A549 (cell line): ENCODE results near the gene TRPM6. TPM values are rescaled to one million over a fixed set of nuclear protein-coding genes. Genes with fewer than 3 reads are reported as not detected.
"Not testable (repeated sequence)": the region's sequence is repeated elsewhere in the genome, so short reads cannot be mapped to it uniquely, and the experiment has no call there.

Experiments
- ATAC-seq, 2 experiments: fragments of 200-7000 bp in 1 of 2; fragments of >200 bp in 1 of 2; cut with Nextera tagmentation in 1 of 2; cut with Tn5 transposase in 1 of 2; 3 replicates each; pipeline versions ENCODE4 v1.8.0 to v1.9.1; 2018 to 2020; ENCODE audit warnings: mild to moderate bottlenecking in 1 of 2, moderate library complexity in 1 of 2
- CTCF ChIA-PET: fragments of 300-600 bp; sonication (Branson Sonifier 250); formaldehyde crosslinking; extraction: SDS; loops from one replicate; lab custom pipeline; 2021; ENCODE audit warnings: antibody characterized with exemption, inconsistent platforms; lab: Yijun Ruan, JAX
- POLR2A ChIA-PET: fragments of 350-600 bp; formaldehyde crosslinking; extraction: SDS; loops from one replicate; lab custom pipeline; 2021; ENCODE audit warnings: antibody characterized with exemption, inconsistent platforms; lab: Yijun Ruan, JAX
- DNase-seq, 2 experiments: peaks; one replicate each; pipeline versions ENCODE4 v3.0.0 to v3.0.0-alpha.2; 2011 to 2016; ENCODE audit warnings: low read depth in 1 of 2, low spot score in 1 of 2
- FAIRE-seq: peaks from 2 replicates; lab custom pipeline; 2011; peaks lifted over from hg19 to GRCh38; lab: Jason Lieb, UNC
- H3K27ac ChIP-seq, 2 experiments: fragments of >200 bp; sonication (Bioruptor Twin); formaldehyde crosslinking; 3 replicates each; pipeline ENCODE4 v1.5.1; 2016 to 2017
- H3K4me1 ChIP-seq: fragments of >200 bp; sonication (Bioruptor Twin); formaldehyde crosslinking; 3 replicates; pipeline ENCODE4 v1.6.1; 2016
- H3K4me2 ChIP-seq: fragments of >200 bp; sonication (Bioruptor Twin); formaldehyde crosslinking; 3 replicates; pipeline ENCODE4 v1.6.1; 2016
- H3K4me3 ChIP-seq: fragments of >200 bp; sonication (Bioruptor Twin); formaldehyde crosslinking; 3 replicates; pipeline ENCODE4 v1.5.1; 2016
- H3K9me3 ChIP-seq: fragments of >200 bp; sonication (Bioruptor Twin); formaldehyde crosslinking; 3 replicates; pipeline ENCODE4 v1.6.1; 2016
- CBX2 ChIP-seq: fragments of 200-600 bp; sonication (generic); IDR thresholded peaks from 2 replicates; pipeline ENCODE4 v1.6.1; 2016; ENCODE audit warnings: low read depth, mild to moderate bottlenecking, borderline replicate concordance
- CHD2 ChIP-seq: fragments of 150-350 bp; IDR thresholded peaks from 2 replicates; pipeline ENCODE4 v1.6.1; 2014; ENCODE audit warnings: low read length; ENCODE audit not compliant: partially characterized antibody
- EP300 ChIP-seq, 2 experiments: fragments of >200 bp; sonication (Bioruptor Twin); formaldehyde crosslinking; IDR thresholded peaks; 2 replicates in 1 of 2; 3 replicates in 1 of 2; pipeline ENCODE4 v1.6.1; 2016 to 2017
- GATA3 ChIP-seq: IDR thresholded peaks from 2 replicates; pipeline ENCODE4 v1.6.1; 2012; ENCODE audit warnings: borderline replicate concordance
- HEYL ChIP-seq: fragments of 250-450 bp; sonication (Bioruptor Pico); IDR thresholded peaks from 2 replicates; pipeline ENCODE4 v1.8.0; 2021; ENCODE audit warnings: mild to moderate bottlenecking, moderate library complexity
- HOXB5 ChIP-seq: fragments of 250-450 bp; sonication (Bioruptor Pico); IDR thresholded peaks from 2 replicates; pipeline ENCODE4 v1.5.0; 2020; ENCODE audit warnings: mild to moderate bottlenecking, moderate library complexity
- PHF8 ChIP-seq: fragments of 200-600 bp; sonication (generic); IDR thresholded peaks from 2 replicates; pipeline ENCODE4 v1.6.1; 2016; ENCODE audit warnings: low read depth, mild to moderate bottlenecking, antibody characterized with exemption, moderate library complexity, borderline replicate concordance
- POLR2A ChIP-seq: IDR thresholded peaks from 2 replicates; pipeline ENCODE4 v1.6.1; 2012; ENCODE audit warnings: mild to moderate bottlenecking, low read length
- RAD21 ChIP-seq, 2 experiments: fragments of >200 bp in 1 of 2; sonication (Bioruptor Twin) in 1 of 2; formaldehyde crosslinking in 1 of 2; IDR thresholded peaks in 1 of 2; conservative IDR thresholded peaks in 1 of 2; 2 replicates in 1 of 2; 3 replicates in 1 of 2; pipeline ENCODE4 v1.6.1; 2012 to 2018; ENCODE audit warnings: inconsistent platforms in 1 of 2
- RFX5 ChIP-seq: fragments of 450-650 bp; IDR thresholded peaks from 2 replicates; pipeline ENCODE4 v1.7.1; 2014; ENCODE audit warnings: antibody characterized with exemption, mild to moderate bottlenecking, moderate library complexity
- RNF2 ChIP-seq: fragments of 200-600 bp; sonication (generic); IDR thresholded peaks from 2 replicates; pipeline ENCODE4 v1.6.1; 2016; ENCODE audit warnings: low read depth, mild to moderate bottlenecking, antibody characterized with exemption, moderate library complexity, borderline replicate concordance
- SREBF2 ChIP-seq: fragments of 450-650 bp; IDR thresholded peaks from 2 replicates; pipeline ENCODE4 v1.6.1; 2014; ENCODE audit warnings: mild to moderate bottlenecking, moderate library complexity
- ZC3H11A ChIP-seq: fragments of 450-650 bp; IDR thresholded peaks from 2 replicates; pipeline ENCODE4 v1.6.1; 2014; ENCODE audit warnings: antibody characterized with exemption, mild to moderate bottlenecking
- ZFP36 ChIP-seq: fragments of 450-650 bp; IDR thresholded peaks from 2 replicates; pipeline ENCODE4 v1.6.1; 2014; ENCODE audit warnings: borderline replicate concordance; ENCODE audit not compliant: partially characterized antibody
- WGBS: methylation state at CpG from one replicate; pipeline ENCODE4 v1.1.6; 2017; ENCODE audit errors: missing lambda C conversion rate; 5-methylcytosine and 5-hydroxymethylcytosine counted together
- polyA plus RNA-seq, 4 experiments: library from polyadenylated mRNA; depleted of rRNA in 3 of 4; stranded (reverse); fragments of >200 nt; fragmentation: RNase III in 1 of 4; extraction: RNeasy Plus Mini Kit Qiagen cat#74134 plus additional on column Dnase treatment in 1 of 4; gene quantifications; 2 replicates in 3 of 4; 3 replicates in 1 of 4; pipeline ENCODE4 v1.2.3, GENCODE V29; 2011 to 2017
- TF ChIP-seq, protein P1 (sequence below): fragments of 150-350 bp; IDR thresholded peaks from 2 replicates; pipeline ENCODE4 v1.6.1; 2014; ENCODE audit warnings: low read depth, mild to moderate bottlenecking, low read length
- TF ChIP-seq, protein P2 (sequence below): IDR thresholded peaks from 2 replicates; pipeline ENCODE4 v1.6.1; 2012
- TF ChIP-seq, protein P3 (sequence below): fragments of >200 bp; sonication (Bioruptor Twin); formaldehyde crosslinking; IDR thresholded peaks from 2 replicates; pipeline ENCODE4 v1.6.1; 2016

Gene TRPM6
- polyA plus RNA-seq, 2 of the 4 experiments (the other 2 are of a cell fraction): 1.5 to 2.1 TPM

DNA sequence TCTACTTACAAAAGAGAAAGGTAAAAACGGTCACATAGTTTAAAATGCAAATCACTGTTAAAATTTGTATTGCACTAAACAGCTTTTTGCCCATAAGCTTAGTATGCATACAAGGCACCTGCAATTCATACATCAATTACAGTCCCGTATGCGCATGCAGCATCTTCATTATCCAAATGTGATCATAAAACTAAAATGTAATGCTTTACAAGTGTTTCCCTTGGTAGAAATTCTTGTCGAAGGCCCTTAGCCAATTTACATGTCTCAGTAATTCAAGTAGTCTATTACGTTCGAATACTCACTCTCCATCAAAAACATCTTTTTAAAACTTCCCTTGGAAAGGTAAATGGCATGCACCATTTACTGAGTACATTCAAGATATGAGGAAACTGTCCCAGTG lies 32.6 kb downstream of the TRPM6 start:
- 74% methylated on average over 6 of the region's 6 CpGs for WGBS
- no peak overlapping the region for H3K27ac ChIP-seq
- ChIA-PET CTCF (interaction anchor here (0.9 kb wide), 1 partner anchor 11 kb away, joined by 4 read pairs; no protein-coding TSS in a partner anchor), POLR2A (no interaction called here)
- H3K4me3 ChIP-seq: no peak overlapping the region
- H3K4me1 ChIP-seq: peaks cover 8% of the 10 kb centered on the region; the same call in 1 of the 3 replicates
- H3K4me2 ChIP-seq: no peak overlapping the region
- ATAC-seq: no peak
- FAIRE-seq: no peak
- no peak for DNase-seq
- TF ChIP-seq CHD2 (no peak), ZFP36 (no peak), RNF2 (no peak), RAD21 (conservative IDR thresholded peaks at IDR 0.05 in 1 of 2, IDR thresholded peaks at IDR 0.05 in 1 of 2) (no peak), PHF8 (no peak), SREBF2 (no peak), CBX2 (no peak)
- TF ChIP-seq, protein P1, sequence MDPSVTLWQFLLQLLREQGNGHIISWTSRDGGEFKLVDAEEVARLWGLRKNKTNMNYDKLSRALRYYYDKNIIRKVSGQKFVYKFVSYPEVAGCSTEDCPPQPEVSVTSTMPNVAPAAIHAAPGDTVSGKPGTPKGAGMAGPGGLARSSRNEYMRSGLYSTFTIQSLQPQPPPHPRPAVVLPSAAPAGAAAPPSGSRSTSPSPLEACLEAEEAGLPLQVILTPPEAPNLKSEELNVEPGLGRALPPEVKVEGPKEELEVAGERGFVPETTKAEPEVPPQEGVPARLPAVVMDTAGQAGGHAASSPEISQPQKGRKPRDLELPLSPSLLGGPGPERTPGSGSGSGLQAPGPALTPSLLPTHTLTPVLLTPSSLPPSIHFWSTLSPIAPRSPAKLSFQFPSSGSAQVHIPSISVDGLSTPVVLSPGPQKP: no peak
- TF ChIP-seq, all 56 proteins: peak for 0
- no peaks in the 10 kb centered on the region for H3K9me3 ChIP-seq

DNA sequence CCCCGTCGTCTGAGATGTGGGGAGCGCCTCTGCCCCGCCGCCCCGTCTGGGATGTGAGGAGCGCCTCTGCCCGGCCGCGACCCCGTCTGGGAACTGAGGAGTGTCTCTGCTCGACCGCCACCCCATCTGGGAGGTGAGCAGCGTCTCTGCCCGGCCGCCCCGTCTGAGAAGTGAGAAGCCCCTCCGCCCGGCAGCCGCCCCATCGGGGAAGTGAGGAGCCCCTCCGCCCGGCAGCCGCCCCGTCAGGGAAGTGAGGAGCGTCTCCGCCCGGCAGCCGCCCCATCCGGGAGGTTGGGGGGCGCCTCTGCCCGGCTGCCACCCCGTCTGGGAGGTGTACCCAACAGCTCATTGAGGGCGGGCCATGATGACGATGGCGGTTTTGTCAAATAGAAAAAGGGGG lies 34.7 kb downstream of the TRPM6 start:
- not testable (repeated sequence) for FAIRE-seq

DNA sequence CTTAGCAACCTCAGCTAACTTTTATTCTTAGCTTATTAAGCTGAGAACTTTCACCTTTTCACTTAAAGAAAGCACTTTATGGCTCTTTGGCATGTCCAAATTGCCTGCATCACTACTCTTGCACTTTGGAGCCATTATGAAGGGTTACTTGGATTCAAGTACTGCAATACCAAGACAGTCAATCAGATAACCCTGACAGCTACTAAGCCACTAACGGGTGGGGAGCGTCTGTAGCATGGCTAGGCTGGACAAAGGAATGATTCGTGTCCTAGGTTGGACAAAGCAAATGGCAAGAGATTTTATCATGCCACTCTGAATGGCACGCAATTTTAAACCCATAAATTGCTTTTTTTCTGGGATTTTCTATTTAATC lies 39.6 kb downstream of the TRPM6 start:
- Histone ChIP-seq H3K4me2 (no peak overlapping the region), H3K27ac (no peak overlapping the region), H3K4me1 (peaks cover 8% of the 10 kb centered on the region; the same call in 1 of the 3 replicates), H3K4me3 (no peak overlapping the region), H3K9me3 (no peaks in the 10 kb centered on the region; the same call in 2 of the 3 replicates)
- 53% methylated on average over 4 of the region's 4 CpGs for whole genome bisulfite sequencing
- TF ChIP-seq CHD2: no peak
- TF ChIP-seq HEYL (CRISPR knock-in tag): no peak
- TF ChIP-seq, protein P2, sequence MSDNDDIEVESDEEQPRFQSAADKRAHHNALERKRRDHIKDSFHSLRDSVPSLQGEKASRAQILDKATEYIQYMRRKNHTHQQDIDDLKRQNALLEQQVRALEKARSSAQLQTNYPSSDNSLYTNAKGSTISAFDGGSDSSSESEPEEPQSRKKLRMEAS: no peak
- TF ChIP-seq RNF2: no peak
- no peak for TF ChIP-seq RFX5
- no peak for TF ChIP-seq POLR2A
- no peak for ATAC-seq
- ChIA-PET CTCF (interaction anchor here (0.6 to 1.3 kb wide), 2 partner anchors 9 to 49 kb away, joined by 3 read pairs; no protein-coding TSS in a partner anchor), POLR2A (no interaction called here)
- no peak for FAIRE-seq
- DNase-seq: no peak

More for the DNA sequence above, 34.7 kb downstream of the TRPM6 start:
- H3K4me3 ChIP-seq, H3K4me1 ChIP-seq, H3K9me3 ChIP-seq, H3K4me2 ChIP-seq, ATAC-seq, H3K27ac ChIP-seq, CTCF ChIA-PET, DNase-seq, POLR2A ChIA-PET: not testable (repeated sequence)
- 85% methylated on average over 17 of the region's 36 CpGs for WGBS

DNA sequence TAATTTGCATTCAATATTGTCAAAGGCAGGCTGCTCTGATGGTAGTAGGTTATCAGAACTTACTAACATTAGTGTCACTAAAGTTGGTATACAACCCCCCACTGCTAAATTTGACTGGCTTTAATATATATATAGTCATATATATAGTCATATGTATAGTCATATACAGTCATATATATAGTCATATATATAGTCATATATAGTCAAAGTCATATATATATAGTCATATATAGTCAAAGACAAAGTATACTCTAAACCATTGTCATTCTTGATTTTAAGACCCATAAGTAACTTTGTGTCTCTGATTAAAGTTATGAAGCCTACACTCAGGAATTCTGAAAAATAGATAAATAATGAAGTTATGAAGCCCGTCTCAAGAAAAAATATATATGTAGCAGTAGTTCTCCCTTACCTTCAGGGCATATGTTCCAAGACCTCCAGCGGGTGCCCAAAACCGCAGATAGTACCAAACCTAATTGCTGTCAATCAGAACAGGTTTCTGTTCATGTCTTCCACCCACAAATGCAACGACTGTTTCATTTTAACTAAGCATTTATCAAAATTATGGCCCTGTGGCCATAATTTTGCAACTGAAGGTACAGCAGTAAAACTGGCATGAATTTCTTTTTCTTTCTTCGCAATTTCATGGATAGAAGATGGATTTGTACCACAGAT lies 40.1 kb downstream of the TRPM6 start:
- POLR2A ChIA-PET: no interaction called here
- no peak for ATAC-seq
- Histone ChIP-seq H3K9me3 (no peaks in the 10 kb centered on the region; the same call in 2 of the 3 replicates), H3K4me2 (no peak overlapping the region), H3K27ac (no peak overlapping the region)
- WGBS: 70% methylated on average over 5 of the region's 5 CpGs
- CTCF ChIA-PET: no interaction called here
- FAIRE-seq: no peak
- TF ChIP-seq, protein P1: no peak
- TF ChIP-seq HOXB5 (CRISPR knock-in tag): no peak
- no peak for TF ChIP-seq ZC3H11A
- TF ChIP-seq, protein P3, sequence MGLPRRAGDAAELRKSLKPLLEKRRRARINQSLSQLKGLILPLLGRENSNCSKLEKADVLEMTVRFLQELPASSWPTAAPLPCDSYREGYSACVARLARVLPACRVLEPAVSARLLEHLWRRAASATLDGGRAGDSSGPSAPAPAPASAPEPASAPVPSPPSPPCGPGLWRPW: no peak
- TF ChIP-seq EP300 (IDR thresholded peaks at IDR 0.05): no peak
- no peak for TF ChIP-seq GATA3
- TF ChIP-seq, all 56 proteins: peak for 0
- Histone ChIP-seq H3K4me1 (peaks cover 8% of the 10 kb centered on the region; the same call in 1 of the 3 replicates), H3K4me3 (no peak overlapping the region)
- no peak for DNase-seq
